Activated effector memory CD4-positive, alpha-beta T cell treated with anti-CD3 and anti-CD28 coated beads, Interleukin-2, amount 50 U/mL, for 16 hours (primary cell): Measurements from ENCODE around the gene TSPEAR.
"Not testable (repeated sequence)": the region's sequence is repeated elsewhere in the genome, so short reads cannot be mapped to it uniquely, and the experiment has no call there.

ENCODE experiments used
- DNase-seq: peaks from one replicate; pipeline ENCODE4 v3.0.0-alpha.2; 2020

Gene TSPEAR

DNA sequence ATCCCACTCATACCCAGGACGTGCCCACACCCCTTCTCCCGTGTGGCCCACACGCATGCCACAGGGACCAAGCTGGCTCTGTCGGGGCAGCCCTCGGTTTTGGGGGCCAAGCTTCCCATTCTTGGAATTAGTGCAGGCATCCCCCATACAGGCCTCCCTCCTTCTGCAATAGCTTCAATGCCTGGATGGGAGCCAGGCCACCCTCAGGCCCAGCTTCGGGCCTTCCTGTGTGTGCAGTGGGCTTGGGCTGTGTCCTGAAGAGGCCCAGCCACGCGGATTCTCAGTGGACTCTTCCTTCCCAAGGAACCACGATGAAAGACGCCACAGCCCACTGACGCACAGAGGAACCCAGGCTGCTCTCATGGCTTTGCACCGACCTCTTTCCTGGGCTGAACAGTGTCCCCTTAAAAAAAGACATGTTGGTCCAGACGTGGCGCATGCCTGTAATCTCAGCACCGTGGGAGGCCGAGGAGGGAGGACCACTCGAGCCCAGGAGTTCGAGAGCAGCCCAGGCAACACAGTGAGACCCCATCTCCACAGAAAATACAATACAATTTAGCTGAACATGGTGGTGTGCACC, 61.8 kb downstream of the TSPEAR start:
- DNase-seq, result no peak

DNA sequence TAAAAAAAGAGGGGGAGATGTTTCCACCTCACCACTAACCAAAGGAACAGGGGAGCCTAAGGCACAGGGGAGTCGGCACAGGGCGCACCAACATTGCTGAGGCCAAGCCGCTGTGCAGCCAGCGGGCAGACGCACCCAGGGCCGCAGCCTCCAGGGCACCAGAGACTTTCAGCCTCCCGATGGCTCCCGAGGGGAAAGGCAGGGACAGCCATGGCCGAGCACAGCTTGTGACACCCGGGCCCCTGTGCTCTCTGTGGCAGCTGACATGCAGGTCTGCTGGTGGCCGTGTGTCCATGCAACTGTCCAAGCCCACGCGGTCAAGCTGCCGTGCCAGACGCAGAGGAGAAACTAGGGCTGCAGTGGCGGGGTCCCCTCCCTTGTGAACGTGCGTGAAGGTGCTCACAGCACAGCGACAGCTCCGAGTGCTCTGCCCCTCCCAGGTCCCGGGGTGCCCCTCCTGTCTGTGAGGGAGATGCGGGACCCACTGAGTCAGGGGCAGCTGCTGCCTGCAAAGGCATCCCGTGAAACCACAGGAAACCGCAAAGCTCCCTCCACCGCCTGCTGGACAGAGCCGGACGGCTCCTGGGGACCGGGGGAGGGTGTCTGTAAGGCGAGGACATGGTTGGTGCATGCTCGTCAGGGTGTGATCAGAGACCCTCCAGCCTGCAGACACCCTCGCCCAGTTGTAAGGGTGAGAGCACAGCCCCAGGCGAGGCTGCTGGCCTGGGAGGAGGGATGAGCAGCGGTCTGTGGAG, 62.6 kb downstream of the TSPEAR start:
- DNase-seq, result no peak

DNA sequence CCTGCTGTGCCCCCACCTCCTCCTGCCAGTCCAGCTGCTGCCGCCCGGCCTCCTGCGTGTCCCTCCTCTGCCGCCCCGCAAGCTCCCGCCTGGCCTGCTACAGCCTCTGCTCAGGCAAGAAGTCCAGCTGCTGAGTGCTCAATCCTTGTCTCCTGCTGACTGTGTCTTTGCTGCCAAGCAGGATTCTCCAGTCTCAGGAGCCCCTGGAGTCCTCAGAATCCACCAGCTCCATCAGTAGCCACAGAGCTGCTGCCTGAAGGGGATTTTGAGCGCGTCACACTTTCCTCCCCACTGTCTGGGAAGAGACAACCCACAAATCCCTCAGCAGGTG, 64.2 kb downstream of the TSPEAR start:
- DNase-seq, result no peak

DNA sequence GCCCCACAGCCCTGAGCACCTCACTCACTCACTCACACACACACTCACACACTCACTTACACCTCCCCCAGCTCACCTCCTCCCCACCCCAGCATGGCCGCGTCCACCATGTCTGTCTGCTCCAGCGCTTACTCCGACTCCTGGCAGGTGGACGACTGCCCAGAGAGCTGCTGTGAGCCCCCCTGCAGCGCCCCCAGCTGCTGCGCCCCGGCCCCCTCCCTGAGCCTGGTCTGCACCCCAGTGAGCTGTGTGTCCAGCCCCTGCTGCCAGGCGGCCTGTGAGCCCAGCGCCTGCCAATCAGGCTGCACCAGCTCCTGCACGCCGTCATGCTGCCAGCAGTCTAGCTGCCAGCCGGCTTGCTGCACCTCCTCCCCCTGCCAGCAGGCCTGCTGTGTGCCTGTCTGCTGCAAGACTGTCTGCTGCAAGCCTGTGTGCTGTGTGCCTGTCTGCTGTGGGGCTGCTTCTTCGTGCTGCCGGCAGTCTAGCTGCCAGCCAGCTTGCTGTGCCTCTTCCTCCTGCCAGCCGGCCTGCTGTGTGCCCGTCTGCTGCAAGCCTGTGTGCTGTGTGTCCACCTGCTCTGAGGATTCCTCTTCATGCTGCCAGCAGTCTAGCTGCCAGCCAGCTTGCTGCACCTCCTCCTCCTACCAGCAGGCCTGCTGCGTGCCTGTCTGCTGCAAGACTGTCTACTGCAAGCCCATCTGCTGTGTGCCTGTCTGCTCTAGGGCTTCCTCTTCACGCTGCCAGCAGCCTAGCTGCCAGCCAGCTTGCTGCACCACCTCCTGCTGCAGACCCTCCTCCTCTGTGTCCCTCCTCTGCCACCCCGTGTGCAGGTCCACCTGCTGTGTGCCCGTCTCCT, 64.8 kb downstream of the TSPEAR start, which contains the start of gene KRTAP10-11:
KRTAP10-11 (plus strand) TSS at position 49 of the 856 bp plus-strand sequence; CDS start at position 94, 45 bp downstream.
- DNase-seq, result not testable (repeated sequence)

DNA sequence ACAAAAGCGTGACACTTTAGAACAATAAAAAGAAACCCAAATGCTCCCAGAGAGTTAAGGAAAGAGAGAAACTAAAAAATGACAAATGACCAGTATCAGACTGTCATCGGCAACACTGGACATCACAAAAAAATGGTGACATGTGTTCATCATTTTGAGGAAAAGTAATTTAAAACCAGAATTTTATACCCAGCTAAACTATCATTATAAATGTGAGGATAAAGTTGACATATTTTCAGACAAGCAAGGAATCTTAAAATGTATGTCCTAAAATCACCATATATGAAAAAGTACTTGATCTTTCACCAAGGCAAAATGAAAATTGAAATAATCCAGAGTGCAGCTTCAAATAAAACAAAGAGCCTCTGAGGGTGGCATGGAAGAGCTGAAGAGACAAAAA, 66.5 kb downstream of the TSPEAR start:
- DNase-seq, result no peak

DNA sequence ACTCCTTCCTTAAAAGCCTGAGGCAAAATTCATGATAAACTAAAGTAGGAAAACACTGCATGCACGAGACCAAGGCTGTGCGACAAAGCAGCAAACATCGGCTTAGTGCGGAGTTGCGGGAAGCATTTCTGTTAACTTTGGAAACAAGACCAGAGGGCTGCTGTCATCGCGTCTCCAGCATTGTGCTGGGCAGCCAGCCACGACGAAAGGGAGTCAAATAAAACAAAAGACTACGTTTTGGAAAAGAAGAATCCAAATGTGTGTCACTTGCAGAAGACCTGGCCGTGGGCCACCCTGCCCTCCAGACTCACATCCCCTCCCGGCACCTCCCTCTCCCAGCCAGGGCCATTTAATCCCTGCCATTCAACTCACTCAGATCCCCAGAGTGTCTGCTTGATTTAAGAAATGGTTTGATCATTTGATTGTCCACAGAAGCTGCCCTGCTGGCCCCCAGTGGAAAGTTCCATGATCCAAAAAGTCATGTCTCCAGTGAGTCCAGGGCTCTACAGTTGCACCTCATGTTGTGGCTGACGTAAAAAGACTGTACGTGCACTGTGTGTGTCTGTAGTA, 67.5 kb downstream of the TSPEAR start:
- no peak for DNase-seq

DNA sequence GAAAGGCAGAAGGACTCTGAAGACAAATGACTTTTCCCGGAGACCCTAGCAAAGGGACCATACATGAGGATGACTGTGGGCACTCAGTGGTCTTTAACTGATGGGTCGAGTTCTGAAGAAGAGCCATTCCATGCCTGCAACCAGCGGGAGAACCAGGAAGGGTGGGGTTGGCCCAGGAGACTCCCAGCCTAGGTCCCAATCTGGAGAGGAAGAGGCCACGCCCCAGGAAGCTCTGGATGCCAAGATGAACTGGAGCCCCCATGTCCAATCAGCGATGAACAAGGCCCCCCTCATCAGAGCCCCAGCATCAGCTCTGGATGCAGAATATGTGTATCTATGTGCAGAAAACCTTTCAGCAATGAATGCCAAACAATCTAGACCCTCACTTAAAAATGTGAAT, 70.6 kb downstream of the TSPEAR start:
- DNase-seq, result no peak

DNA sequence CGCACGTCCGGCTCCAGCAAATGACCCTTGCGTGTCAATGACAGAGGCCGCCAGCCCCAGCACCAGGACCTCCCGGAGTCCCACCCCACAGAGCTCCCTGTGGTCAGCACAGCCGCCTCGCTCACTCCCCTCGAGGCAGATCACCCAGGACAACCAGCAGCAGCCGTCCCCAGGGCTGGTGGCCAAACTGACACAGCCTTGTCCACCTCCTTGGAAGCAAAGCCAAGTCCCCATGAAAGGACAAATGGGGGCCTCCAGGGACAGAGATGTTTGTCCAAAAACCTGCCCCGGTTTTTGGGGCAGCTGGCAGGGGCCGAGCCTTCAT, 72.1 kb downstream of the TSPEAR start:
- no peak for DNase-seq

DNA sequence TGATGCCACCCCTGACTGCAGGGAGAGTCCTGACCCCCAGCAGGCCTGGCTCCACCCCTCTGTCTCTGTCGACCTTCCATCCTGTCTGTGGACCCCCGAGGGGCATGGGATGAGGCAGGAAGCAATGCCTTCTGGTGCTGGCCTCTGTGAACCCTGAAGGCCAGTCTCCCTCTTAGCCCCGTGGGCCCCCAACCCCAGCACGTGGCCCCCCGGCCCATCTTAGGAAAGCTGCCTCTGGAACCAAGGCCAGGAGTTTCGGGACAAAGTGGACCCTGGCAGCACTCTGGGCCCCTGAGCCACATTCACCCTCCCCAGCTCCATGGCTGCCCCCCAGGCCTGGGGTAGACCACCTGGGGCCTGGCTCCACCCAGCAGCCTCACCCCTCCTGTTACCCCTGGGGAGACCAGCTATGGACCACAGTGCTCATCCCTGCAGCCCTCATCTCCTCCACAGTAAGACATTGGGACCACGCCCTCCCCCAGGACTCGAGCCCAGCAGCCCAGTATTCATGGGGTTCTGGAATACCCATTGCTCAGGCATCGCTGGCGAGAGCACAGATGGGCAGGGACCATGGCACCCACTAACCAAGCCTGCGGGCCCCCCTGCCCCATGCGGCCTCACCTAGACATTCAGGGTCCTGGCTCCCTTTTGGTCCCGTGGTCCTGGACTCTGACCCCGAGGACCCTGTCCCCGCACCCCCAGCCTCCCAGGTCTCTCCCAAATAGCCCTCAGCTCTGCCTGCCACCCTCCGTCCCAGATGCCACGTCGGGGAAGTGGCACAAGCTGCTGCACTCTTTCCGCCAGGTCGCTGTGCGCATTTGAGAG, 72.7 kb downstream of the TSPEAR start:
- DNase-seq, result not testable (repeated sequence)

DNA sequence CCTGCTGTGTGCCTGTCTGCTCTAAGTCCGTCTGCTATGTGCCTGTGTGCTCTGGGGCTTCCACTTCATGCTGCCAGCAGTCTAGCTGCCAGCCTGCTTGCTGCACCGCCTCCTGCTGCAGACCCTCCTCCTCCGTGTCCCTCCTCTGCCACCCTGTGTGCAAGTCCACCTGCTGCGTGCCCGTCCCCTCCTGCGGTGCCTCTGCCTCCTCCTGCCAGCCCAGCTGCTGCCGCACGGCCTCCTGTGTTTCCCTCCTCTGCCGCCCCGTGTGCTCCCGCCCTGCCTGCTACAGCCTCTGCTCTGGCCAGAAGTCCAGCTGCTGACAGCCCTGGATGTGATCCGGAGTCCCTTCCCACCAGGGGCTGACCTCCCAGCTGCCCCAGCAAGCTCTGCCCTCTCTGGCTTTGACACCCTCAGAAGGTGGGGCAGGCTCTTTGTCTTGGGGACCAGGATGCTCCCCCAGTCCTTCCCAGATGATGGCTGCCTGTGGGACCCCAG, 73.5 kb downstream of the TSPEAR start:
- DNase-seq, result not testable (repeated sequence)

DNA sequence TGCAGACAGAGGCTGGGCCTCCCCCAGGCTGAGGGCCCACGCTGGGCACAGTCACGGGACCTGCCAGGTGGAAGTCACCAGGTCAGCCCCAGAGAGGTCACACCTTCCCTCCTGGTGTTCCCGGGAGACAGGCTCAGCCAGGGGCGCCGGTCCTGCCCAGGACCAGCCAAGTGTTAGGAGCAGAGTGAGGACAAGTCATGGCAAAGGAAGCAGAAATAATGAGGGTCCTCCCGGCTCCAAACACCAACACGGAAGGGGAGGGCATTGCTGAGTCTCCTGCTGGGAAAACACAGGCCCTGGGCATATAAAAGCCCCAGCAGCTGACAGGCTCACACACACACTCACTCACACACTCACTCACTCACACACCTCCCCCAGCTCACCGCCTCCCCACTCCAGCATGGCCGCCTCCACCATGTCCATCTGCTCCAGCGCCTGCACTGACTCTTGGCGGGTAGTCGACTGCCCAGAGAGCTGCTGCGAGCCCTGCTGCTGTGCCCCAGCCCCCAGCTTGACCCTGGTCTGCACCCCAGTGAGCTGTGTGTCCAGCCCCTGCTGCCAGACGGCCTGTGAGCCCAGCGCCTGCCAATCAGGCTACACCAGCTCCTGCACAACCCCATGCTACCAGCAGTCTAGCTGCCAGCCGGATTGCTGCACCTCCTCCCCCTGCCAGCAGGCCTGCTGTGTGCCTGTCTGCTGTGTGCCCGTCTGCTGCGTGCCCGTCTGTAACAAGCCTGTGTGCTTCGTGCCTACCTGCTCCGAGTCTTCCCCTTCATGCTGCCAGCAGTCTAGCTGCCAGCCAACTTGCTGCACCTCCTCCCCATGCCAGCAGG, 74.1 kb downstream of the TSPEAR start, which contains the start of gene KRTAP10-10:
KRTAP10-10 (plus strand) TSS at position 339 of the 833 bp plus-strand sequence; CDS start at position 401, 62 bp downstream.
- DNase-seq, result no peak

DNA sequence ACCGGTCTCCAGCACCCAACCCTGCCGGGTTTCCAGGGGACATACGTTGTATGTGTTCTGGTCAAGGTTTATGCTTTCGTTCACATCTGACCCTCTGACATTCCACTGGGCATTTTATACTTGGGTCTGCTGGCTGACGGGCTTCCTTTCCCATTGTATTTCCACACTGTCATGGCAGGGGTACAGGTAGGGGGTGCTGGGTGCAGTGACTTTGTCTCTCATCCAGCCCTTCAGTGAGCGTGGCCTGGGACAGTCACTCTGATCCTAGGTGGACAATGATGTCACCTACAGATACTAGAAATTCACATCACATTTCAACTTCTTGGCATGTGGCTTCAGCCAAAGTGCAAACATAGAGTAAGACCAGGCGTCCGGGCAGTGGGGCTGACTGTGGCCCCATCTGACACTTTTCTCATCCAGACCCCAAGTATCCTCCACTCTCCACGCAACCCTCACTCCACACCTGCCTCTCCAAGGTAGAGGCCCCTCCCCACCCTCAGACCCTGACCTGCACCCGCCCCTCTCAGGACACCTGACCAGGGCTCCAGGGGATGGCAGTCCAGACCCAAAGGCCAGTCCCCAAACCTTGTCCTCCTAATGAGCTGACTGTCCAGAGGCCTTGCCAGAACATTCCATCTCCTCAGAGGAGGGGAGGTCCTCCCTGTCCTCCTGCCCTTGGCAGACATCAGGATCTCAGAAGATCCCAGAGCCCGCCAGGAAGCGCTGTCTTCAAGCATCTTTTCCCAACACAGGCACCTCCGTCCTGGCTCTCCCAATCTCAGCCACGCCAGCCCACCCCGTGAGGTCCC, 75.0 kb downstream of the TSPEAR start:
- DNase-seq, result no peak

DNA sequence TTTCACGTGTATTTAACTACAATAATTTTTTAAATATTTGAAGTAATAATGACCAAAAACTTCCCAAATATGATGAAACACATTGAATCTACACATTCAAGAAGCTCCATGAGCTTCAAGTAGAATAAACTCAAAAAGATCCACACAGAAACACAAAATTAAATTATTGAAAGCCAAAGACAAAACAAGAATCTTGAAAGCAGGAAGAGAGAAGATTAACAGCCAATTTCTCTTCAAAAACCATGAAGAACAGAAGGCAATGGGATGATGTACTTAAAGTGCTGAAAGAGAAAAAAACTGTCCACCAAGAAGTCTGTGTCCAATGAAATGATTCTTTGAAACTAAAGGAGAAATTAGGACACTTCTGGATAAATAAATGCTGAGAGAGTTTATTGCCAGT, 79.3 kb downstream of the TSPEAR start:
- DNase-seq, result no peak

DNA sequence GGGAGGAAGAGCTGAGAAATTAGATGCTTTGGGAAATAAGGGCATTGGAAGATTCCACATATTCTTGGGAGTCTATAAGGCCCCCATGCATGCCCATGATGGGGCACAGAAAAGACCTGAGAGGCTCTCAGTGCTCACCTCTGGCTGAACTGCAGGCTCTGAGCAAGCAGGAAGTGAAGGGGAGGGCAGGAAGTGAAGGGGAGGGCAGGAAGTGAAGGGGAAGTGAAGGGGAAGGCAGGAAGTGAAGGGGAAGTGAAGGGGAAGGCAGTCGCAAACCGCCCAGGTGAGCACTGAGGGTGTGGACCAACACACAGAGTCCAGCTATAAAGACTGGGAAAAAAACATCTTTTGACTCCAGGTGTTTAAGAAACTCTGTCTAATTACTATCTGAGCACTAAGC, 80.9 kb downstream of the TSPEAR start:
- DNase-seq, result no peak

DNA sequence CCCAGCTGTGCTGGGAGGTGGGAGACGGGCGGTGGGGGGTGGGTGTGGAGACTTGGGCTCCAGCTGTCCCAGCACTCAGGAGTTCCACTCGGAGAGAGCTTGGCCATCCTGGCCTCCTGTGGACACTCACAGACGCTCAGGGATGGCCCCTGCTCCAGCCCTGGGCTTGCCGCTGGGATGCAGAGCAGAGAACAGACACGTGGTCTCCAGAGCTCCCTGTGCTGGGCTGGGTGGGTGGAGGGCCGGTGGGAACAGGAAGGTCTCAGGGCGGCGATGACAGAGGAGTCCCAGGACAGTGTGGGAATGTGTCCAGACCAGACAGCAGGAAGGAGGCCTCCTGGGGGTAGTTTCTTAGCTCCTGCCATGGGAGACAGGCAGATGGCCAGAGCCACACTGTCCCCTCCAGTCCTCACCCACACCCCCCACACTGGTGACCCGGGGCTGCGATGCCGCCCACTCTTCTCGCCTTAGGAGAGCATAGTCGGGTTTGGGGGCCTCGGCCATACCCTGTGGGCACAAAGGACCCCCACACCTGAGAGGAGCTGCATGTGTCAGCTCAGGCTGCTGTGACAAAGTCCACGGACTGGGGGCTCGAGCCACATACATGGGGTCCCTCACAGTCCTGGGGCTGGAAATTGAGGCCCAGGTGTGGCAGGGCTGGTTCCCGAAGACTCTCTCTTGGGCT, 82.5 kb downstream of the TSPEAR start:
- DNase-seq, result no peak

DNA sequence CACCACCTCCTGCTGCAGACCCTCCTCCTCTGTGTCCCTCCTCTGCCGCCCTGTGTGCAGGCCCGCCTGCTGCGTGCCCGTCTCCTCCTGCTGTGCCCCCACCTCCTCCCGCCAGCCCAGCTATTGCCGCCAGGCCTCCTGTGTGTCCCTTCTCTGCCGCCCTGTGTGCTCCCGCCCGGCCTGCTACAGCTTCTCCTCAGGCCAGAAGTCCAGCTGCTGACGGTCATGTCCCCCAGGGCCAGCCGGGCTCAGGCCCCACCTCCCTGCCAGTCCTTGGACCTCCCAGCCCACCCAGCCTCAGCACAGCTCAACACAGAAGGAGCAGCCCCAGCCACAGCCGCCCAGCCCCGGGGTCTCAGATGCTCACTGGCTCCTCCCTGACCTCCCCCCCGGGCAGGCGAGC, 83.5 kb downstream of the TSPEAR start:
- DNase-seq, result not testable (repeated sequence)

DNA sequence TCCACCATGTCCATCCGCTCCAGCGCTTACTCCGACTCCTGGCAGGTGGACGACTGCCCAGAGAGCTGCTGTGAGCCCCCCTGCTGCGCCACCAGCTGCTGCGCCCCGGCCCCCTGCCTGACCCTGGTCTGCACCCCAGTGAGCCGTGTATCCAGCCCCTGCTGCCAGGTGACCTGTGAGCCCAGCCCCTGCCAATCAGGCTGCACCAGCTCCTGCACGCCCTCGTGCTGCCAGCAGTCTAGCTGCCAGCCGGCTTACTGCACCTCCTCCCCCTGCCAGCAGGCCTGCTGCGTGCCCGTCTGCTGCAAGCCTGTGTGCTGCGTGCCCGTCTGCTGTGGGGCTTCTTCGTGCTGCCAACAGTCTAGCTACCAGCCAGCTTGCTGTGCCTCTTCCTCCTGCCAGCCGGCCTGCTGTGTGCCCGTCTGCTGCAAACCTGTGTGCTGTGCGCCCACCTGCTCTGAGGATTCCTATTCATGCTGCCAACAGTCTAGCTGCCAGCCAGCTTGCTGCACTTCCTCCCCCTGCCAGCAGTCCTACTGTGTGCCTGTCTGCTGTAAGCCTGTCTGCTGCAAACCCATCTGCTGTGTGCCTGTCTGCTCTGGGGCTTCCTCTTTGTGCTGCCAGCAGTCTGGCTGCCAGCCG, 84.1 kb downstream of the TSPEAR start:
- not testable (repeated sequence) for DNase-seq

DNA sequence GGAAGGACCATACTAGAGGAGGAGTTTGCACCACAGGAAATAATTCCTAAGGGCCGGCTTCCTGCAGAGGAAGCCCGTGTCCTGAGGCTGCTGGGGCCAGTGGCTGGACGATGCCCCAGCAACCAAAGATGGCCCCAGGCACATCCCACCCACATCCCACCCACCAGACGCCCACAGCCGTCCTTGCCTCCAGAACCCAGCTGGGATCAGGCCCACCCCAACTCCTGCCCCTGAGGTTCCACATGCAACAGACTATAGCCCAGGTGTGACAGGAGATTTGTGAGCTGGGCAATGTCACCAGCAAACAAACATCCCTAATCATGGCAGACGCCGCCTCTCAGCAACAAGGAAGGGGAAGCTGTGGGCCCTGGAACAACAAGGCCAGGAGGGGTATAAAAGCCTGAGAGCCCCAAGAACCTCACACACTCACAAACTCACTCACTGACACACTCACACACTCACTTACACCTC, 84.7 kb downstream of the TSPEAR start, which contains the start of gene KRTAP10-9:
KRTAP10-9 (plus strand) TSS at position 421 of the 471 bp plus-strand sequence. CDS start 79 bp downstream, outside the sequence.
- no peak for DNase-seq

DNA sequence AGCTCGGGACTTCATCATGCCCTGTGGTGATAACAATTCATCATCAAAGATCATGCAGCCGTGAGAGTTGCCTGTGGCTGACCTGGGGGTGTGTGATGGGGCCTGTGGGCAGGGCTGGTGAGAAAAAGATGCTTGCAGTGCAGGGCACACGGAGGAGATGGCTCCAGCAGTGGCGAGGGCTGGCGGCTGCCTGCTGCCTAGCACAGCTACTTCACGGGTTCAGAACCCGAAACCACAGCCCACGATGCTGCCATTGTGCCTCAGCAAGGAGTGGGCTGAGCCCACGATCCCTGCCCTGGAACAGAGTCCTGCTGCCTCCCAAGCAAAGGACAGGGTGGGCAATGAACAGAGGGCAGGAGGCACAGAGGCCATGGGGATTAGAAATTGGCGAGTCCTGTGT, 85.1 kb downstream of the TSPEAR start:
- no peak for DNase-seq
